Cortex of kidney (tissue), 1 donor: ENCODE measurements around the gene GTF2E1.
"Not testable (repeated sequence)": the region's sequence is repeated elsewhere in the genome, so short reads cannot be mapped to it uniquely, and the experiment has no call there.

ENCODE experiments used
- DNase-seq: peaks from one replicate; lab custom pipeline; 2025; lab: John Stamatoyannopoulos, UW

Gene GTF2E1

GRCh38 chr3:120742198-120742848, at the start of gene GTF2E1, which contains the start of gene RABL3:
TSS of gene GTF2E1 (plus strand) at chr3:120742744. CDS start at chr3:120750553, 7,809 bp downstream.
TSS of gene RABL3 (minus strand) at chr3:120742516. CDS start at chr3:120742507, 9 bp downstream.
- DNase-seq, result no peak

GRCh38 chr3:120693439-120694171, 48.9 kb upstream of the GTF2E1 start:
- DNase-seq, result no peak

DNA sequence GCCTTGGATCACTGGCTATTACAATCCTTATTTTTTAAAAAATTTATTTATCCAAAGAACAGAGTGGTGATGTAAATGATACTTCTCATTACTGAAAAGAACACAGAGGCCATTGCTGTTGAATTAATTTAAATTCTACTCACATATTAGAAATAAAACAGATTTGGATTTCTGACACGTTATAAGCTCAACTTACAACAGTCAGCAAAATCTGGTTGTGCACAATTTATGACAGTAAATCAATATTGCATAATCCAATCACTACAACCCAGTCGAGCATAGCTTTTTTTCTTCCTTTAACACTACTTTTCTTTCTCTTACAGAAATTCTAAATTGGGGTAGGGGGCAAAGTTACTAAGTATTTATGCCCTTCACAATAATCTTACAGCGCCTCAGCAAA, 43.2 kb upstream of the GTF2E1 start:
- no peak for DNase-seq

GRCh38 chr3:120705884-120706582, 36.5 kb upstream of the GTF2E1 start:
- DNase-seq, result no peak

- no peak for DNase-seq
These were observed 35.6 kb upstream of the GTF2E1 start for GRCh38 chr3:120706950-120707349.

DNA sequence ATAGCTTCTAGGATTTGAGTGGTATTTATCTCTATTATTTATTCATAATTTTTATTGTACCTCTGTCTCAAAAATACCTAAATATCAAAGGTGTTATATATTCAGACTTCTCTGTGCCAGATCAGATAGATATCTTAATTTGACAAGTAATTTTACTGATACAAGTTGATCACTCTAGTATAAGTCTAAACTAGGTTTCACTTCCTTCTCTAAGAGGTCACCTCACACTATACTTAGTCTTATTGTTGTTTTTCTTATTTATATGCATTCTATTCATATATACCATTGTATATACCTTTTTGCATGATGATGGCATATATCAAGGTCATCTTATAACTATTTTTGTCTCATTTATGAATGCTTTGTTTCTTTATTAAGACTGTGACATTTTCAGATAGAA, 34.1 kb upstream of the GTF2E1 start:
- DNase-seq, result no peak

DNA sequence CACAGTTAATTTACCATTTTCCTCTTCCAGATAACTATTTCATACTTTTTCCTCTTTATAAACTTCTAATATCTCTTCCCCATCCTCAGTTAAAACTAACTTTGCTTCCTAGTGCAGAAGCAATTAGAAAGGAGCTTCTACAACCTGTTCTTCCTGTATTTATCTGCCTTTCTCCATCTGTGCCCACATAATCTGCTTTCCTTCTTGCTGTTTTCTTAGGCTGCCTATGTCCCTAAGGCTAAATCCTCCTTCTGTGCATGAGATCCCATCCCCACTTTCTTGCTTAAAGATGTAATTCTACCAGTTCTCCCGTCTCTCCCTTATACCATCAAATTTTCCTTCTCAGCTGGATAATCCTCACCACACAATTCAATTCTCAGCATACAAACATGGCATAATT, 32.2 kb upstream of the GTF2E1 start:
- no peak for DNase-seq

DNA sequence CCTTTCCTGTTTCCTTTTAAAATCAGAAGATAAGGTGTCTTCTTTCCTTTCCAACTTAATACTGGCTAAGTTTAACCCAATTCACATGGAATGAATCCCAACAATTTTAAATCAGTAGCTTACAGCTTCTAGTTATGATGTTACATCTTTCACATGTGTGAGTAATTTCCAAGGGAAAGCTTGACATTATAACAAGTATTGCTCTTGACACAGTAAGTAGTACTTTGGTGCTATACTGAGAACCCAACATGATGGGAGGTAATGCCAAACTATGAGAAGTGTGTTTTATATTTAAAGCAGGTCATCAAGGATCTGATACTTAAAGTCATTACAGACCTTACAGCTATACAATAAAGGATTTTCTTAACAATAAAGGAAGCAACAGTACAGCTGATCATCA, 29.3 kb upstream of the GTF2E1 start:
- no peak for DNase-seq

DNA sequence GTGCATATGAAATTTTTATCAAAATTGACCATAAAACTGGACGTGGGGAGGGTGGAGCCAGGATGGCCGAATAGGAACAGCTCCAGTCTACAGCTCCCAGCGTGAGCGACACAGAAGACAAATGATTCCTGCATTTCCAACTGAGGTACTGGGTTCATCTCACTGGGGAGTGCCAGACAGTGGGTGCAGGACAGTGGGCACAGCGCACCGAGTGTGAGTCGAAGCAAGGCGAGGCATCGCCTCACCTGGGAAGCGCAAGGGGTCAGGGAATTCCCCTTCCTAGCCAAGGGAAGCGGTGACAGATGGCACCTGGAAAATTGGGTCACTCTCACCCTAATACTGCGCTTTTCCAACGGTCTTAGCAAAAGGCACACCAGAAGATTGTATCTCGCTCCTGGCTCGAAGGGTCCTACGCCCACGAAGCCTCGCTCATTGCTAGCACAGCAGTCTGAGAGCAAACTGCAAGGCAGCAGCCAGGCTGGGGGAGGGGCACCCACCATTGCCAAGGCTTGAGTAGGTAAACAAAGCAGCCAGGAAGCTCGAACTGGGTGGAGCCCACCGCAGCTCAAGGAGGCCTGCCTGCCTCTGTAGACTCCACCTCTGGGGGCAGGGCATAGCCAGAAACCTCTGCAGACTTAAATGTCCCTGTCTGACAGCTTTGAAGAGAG, 23.2 kb upstream of the GTF2E1 start:
- DNase-seq, result not testable (repeated sequence)

DNA sequence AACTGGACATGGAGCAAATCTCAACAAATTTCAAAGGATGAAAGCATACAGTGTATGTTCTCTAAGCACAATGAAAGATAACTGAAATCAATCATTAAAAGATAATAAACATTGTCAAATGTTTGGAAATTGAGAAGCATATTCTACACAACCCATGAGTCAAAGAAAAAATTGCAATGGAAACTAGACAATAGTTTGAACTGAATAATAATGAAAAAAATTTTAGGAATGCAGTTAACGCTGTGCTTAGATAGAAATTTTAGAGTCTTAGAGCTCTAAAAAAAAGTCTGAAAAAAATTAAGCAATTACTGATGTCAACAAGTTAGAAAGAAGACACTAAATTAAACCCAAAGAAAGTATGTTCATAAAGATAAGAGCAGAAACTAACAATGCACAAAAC, 15.8 kb upstream of the GTF2E1 start:
- DNase-seq, result no peak

DNA sequence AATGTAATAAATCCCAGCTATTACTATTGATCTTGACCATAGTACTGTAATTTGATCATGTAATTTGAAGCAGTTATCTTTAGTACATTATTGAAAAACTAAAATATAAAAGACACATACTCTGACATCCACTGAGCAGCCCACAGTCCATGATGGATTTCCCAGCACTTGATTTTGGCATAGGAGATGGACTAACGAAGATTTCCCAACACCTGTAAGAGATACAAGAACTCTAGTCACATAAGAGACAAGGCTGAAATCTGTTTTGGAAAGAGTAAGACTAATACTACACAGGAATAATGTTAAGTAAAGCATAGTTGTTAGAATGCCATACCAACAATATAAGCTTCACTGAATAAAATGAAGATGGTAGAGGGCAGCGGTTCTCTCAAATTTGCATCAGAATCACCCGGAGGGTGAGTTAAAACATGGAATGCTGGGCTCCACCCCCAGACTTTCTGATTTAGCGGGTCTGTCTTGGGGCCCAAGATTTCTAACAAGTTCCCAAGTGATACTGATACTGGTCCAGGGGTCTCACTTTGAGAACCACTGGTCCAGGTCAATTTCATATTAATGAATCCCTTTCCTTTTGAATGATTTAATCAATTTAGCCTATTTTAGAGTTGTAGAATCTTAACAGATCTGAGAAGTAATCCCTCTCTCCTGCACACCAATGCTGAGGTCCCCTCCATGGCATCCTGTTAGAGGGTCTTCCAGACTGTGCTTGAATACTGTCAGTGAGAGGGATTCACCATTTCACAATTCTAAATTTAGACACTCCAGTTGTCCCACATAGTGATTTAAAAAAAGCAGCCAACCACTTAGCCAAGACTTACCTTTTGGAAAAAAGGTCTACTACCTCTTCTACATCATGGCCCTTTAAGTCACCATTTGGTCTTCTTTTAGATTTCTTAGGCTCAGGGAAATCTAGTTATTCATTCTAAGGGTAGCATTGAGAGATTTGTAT, 11.7 kb upstream of the GTF2E1 start:
- DNase-seq, result no peak

DNA sequence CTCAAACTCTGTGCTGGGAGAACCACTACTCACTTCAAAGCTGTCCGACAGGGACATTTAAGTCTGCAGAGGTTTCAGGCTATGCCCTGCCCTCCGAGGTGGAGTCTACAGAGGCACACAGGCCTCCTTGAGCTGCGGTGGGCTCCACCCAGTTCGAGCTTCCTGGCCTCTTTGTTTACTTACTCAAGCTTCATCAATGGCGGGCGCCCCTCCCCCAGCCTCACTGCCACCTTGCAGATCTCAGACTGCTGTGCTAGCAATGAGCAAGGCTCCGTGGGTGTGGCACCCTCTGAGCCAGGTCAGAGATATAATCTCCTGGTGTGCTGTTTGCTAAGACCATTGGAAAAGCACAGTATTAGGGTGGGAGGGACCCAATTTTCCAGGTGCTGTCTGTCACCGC, 4.5 kb upstream of the GTF2E1 start:
- DNase-seq, result not testable (repeated sequence)

DNA sequence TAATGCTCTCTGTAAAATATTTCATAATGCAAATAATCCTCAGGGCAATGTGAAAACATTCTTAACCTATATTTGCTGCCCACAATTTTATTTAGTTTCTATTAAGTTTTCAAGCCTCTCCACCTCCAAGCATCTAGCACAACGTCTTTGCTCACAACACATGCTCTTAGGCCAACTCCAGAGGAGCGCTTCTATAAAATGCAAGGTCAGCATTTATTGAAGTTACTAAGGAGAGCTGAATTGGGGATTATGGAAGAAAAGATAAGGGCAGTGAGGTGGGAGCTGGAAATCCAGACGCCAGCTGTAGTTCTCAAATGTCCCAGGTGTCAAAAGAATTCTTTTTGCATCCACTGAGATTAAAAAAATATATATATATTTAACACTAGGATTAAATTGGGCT, 1.2 kb upstream of the GTF2E1 start:
- no peak for DNase-seq

DNA sequence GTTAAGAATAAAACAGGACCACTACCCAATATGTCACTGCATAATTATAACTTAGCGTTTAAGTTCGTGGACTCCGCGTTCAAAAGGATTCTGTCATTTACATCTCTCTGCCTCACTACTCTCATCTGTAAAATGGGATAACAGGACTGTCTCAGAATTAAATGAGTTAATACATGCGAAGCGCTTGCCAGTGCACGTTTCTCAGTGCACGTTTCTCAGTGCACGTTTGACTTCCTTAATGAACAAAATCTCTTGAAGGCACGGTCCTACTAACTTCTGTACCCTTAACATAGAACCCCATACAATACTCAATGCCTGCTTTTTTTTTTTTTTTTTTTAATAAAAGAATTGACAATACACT, 727 bp upstream of the GTF2E1 start:
- no peak for DNase-seq

DNA sequence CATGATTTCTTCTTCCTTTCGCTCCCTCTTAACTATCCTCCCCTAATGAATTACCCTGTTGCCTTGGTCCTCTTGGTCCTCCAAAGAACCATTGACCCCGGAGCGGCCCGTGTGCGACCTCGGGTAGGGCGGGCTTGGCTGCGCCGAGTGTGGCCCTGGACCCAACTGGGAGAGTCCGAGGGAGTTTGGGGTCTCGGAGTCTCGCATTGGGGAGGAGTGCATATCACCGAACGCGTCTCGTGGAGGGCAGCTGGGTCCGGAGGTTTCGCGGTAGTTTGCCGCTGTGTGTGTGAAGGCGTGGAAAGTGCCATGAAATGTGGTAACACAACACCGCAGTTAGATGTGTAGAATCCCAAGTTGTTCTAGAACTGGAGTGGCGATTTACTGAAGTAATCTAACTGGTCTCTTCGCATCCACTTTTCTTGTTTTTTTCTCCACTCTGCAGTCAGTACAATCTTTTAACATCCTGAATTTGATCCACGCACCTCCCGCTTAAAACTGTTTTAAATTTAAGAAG, 363 bp downstream of the GTF2E1 start:
- no peak for DNase-seq

DNA sequence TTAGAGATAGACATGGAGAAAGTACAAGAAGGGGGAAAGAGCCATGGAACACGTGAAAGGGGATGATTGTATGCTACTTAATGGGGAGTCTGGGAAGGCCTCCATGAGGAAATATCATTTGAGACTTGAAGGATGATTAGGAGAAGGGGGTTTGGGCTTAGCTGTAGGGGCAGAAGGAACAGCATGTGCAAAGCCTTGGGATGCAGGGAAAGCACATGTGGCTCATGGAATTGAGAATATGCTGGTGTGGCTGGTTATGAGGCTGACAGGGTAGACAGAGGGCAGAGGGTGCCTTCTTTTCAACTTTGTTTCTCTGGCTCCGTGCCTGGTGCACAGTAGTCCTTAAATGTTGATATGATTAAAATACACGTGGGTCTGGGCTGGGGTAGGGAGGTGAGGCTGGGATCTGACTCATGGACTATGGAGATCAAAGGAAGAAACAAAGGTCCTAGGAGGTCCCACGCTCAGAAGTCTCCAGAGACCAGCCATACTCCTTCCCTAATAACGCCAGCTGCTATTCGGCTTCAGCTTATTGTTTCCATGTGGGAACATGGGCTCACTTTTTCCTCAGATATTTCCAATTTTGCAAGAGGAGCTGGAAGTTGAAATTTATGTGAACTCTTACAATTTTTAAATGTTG, 1.1 kb downstream of the GTF2E1 start:
- no peak for DNase-seq

- DNase-seq, result no peak
These were observed 2.9 kb downstream of the GTF2E1 start for GRCh38 chr3:120745466-120745865.

GRCh38 chr3:120749843-120750242, 7.3 kb downstream of the GTF2E1 start:
- no peak for DNase-seq

DNA sequence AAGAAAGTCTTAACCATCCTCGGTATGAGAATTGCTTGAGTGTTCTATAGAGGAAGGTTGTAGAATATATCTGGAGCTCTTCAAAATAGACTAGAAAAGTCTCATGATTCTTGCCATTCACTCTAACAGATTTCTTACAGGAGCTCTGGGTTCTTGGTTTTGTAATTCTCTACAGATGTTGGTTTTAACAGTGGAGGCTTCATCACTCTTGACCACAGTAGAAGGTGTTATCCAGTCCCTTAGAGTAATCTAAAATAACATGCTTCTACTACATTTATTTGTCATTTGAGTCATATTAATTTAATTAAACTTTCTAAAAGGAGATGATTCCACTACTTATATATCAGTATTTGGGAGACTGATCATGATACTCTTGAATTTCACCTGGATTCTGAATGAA, 9.7 kb downstream of the GTF2E1 start:
- no peak for DNase-seq

DNA sequence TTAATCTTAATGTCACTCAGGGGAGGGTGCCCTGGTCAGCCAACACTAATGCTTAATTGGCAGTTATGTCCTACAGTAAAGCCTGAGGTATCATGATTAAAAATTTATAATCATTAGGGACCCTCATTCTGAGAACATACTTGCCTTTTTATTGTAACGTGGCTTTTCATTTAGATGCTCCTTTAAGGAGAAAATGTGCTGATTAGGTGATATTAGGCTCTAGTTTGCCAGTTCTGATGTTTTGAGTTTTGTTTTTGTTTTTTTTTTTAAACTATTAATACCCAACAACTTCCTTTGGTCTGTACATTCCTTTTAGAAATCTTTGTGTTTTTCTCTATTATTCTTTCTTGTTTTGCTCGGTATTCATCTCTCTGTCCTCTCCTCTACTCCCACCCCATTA, 10.3 kb downstream of the GTF2E1 start:
- DNase-seq, result no peak

GRCh38 chr3:120753810-120754209, 11.3 kb downstream of the GTF2E1 start:
- no peak for DNase-seq
